Loucy (cell line): ENCODE measurements around the gene ADAT1.

Experiments used
- H2AFZ ChIP-seq: fragments of 200-600 bp; sonication (generic); 2 replicates; pipeline ENCODE4 v1.6.0; 2016; ENCODE audit warnings: antibody characterized with exemption, mild to moderate bottlenecking, low read length, moderate library complexity
- H3F3A ChIP-seq: fragments of 200-600 bp; 2 replicates; pipeline ENCODE4 v1.6.0; 2016; ENCODE audit warnings: antibody characterized with exemption, low read depth, mild to moderate bottlenecking
- H3K27me3 ChIP-seq: fragments of 200-600 bp; sonication (generic); 2 replicates; pipeline ENCODE4 v1.6.1; 2014; ENCODE audit warnings: low read length, mild to moderate bottlenecking; ENCODE audit not compliant: insufficient read depth, poor library complexity, severe bottlenecking
- H3K36me3 ChIP-seq: fragments of 200-600 bp; sonication (generic); 2 replicates; pipeline ENCODE4 v1.6.1; 2016; ENCODE audit warnings: low read length; ENCODE audit not compliant: insufficient read depth
- H3K4me1 ChIP-seq: fragments of 200-600 bp; sonication (generic); 2 replicates; pipeline ENCODE4 v1.5.1; 2014; ENCODE audit warnings: low read length, mild to moderate bottlenecking; ENCODE audit not compliant: insufficient read depth, poor library complexity, severe bottlenecking
- H3K4me2 ChIP-seq: fragments of 200-600 bp; sonication (generic); 2 replicates; pipeline ENCODE4 v1.6.0; 2014; ENCODE audit warnings: antibody characterized with exemption, low read length, low read depth, mild to moderate bottlenecking; ENCODE audit not compliant: poor library complexity, severe bottlenecking
- H3K4me3 ChIP-seq: fragments of 200-600 bp; sonication (generic); 2 replicates; pipeline ENCODE4 v1.5.1; 2014; ENCODE audit warnings: low read length, mild to moderate bottlenecking, mixed read lengths; ENCODE audit not compliant: poor library complexity, severe bottlenecking
- H3K79me2 ChIP-seq: fragments of 200-600 bp; sonication (generic); 2 replicates; pipeline ENCODE4 v1.6.1; 2014; ENCODE audit warnings: low read length; ENCODE audit not compliant: insufficient read depth
- H3K9ac ChIP-seq: fragments of 200-600 bp; sonication (generic); 2 replicates; pipeline ENCODE4 v1.6.0; 2014; ENCODE audit warnings: mild to moderate bottlenecking, low read depth, low read length, moderate library complexity; ENCODE audit not compliant: poor library complexity, severe bottlenecking
- H3K9me2 ChIP-seq: fragments of 200-600 bp; sonication (generic); replicated peaks from 2 replicates; pipeline ENCODE4 v1.6.1; 2016; ENCODE audit warnings: low read depth, low read length, mixed read lengths
- H3K9me3 ChIP-seq: fragments of 200-600 bp; sonication (generic); 2 replicates; pipeline ENCODE4 v1.6.1; 2014; ENCODE audit warnings: mild to moderate bottlenecking, antibody characterized with exemption, low read length, low read depth; ENCODE audit not compliant: insufficient read depth
- H4K20me1 ChIP-seq: fragments of 200-600 bp; sonication (generic); 2 replicates; pipeline ENCODE4 v1.6.0; 2014; ENCODE audit warnings: antibody characterized with exemption, low read length, mild to moderate bottlenecking; ENCODE audit not compliant: insufficient read depth, poor library complexity, severe bottlenecking
- EZH2phosphoT487 ChIP-seq: fragments of 200-600 bp; IDR thresholded peaks from 2 replicates; pipeline ENCODE4 v1.6.1; 2018; ENCODE audit warnings: antibody characterized with exemption, mild to moderate bottlenecking, moderate library complexity, borderline replicate concordance
- TF ChIP-seq, protein P1 (sequence below): fragments of 200-600 bp; sonication (generic); conservative IDR thresholded peaks from 2 replicates; pipeline ENCODE4 v1.5.1; 2014; ENCODE audit warnings: mild to moderate bottlenecking, antibody characterized with exemption, low read length

Gene ADAT1

DNA sequence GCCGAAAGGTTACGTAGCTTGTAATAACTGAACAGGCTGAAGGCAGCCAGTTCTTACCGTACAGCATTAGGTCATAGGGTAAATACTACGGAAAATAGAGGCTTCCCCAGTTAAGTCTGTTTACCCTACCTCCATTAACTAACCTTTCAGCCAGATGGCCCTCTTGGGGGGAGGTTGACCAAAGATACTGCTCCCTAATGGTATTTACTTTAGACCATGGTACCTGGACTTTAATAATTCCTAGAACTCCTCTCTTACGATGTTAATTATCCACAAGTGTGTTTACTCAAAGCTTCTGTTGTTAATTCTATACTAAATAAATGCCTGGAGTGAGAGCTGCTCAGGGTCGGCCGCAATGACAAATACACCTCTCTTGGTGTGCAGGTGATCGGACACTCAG lies 9.8 kb upstream of the ADAT1 start:
- Histone ChIP-seq H3K9me2 (no peaks in the 10 kb centered on the region), H4K20me1 (no peaks in the 10 kb centered on the region), H3K9ac (no peak overlapping the region), H3K36me3 (peaks cover 93% of the 10 kb centered on the region; the same call in 1 of the 2 replicates), H3K4me3 (no peak overlapping the region), H3K9me3 (no peaks in the 10 kb centered on the region), H3K4me1 (peaks cover 14% of the 10 kb centered on the region), H3F3A (peaks cover 6% of the 10 kb centered on the region), H3K4me2 (no peak overlapping the region), H2AFZ (no peak overlapping the region), H3K79me2 (no peaks in the 10 kb centered on the region), H3K27me3 (no peaks in the 10 kb centered on the region)
- TF ChIP-seq EZH2phosphoT487, result no peak
- TF ChIP-seq, protein P1, sequence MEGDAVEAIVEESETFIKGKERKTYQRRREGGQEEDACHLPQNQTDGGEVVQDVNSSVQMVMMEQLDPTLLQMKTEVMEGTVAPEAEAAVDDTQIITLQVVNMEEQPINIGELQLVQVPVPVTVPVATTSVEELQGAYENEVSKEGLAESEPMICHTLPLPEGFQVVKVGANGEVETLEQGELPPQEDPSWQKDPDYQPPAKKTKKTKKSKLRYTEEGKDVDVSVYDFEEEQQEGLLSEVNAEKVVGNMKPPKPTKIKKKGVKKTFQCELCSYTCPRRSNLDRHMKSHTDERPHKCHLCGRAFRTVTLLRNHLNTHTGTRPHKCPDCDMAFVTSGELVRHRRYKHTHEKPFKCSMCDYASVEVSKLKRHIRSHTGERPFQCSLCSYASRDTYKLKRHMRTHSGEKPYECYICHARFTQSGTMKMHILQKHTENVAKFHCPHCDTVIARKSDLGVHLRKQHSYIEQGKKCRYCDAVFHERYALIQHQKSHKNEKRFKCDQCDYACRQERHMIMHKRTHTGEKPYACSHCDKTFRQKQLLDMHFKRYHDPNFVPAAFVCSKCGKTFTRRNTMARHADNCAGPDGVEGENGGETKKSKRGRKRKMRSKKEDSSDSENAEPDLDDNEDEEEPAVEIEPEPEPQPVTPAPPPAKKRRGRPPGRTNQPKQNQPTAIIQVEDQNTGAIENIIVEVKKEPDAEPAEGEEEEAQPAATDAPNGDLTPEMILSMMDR, result no peak

DNA sequence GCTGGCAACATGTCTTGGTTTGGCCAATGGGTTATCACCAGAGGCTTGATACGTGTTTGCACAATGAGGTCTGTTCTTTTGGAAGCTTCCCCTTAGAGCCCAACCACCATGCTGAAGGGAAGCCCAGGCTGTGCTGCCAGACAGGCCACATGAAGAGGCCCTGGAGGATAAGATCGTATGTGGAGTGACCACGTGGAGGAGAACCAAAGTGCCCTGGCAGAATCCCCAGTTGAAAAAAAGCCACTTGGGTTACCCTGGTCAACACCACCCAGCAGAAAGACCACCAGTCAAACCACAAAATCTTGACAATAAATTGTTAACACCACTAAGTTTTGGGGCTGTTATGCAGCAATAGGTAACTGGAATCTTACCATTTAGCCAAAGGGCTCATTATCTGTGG lies 7.0 kb upstream of the ADAT1 start:
- H3K9me3 ChIP-seq, result no peaks in the 10 kb centered on the region
- H3K9me2 ChIP-seq, result no peaks in the 10 kb centered on the region
- peaks cover 33% of the 10 kb centered on the region for H3K4me1 ChIP-seq
- peaks cover 83% of the 10 kb centered on the region; the same call in 1 of the 2 replicates for H3K36me3 ChIP-seq
- H2AFZ ChIP-seq, result no peak overlapping the region
- no peaks in the 10 kb centered on the region for H3K79me2 ChIP-seq
- peaks cover 5% of the 10 kb centered on the region for H4K20me1 ChIP-seq
- H3K27me3 ChIP-seq, result no peaks in the 10 kb centered on the region
- peaks cover 17% of the 10 kb centered on the region for H3F3A ChIP-seq
- TF ChIP-seq EZH2phosphoT487, result no peak
- TF ChIP-seq, protein P1, result no peak
- H3K4me3 ChIP-seq, result no peak overlapping the region
- no peak overlapping the region for H3K4me2 ChIP-seq
- H3K9ac ChIP-seq, result no peak overlapping the region

DNA sequence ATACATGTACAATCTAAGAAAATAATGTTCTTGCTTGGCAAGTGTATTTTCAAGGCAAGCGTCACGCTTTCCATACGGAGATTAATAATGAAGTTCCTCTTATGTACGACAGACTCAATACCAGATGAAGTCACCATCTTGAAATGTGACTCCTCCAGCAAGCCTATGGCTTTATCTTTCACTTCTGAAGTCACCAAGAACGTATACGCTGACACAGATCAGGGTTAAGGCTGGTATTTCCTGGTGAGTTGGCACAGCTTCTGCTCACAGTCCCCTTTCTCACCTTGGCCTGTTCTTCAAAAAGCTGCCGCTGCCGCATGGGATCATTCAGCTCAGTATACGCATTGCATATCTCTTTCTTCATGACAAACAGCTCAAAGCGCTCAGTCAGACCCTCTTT lies 6.1 kb upstream of the ADAT1 start:
- Histone ChIP-seq H3K9ac (no peak overlapping the region), H2AFZ (no peak overlapping the region), H3K4me1 (peaks cover 33% of the 10 kb centered on the region), H4K20me1 (peaks cover 5% of the 10 kb centered on the region), H3K27me3 (no peaks in the 10 kb centered on the region), H3K9me2 (no peaks in the 10 kb centered on the region), H3K79me2 (no peaks in the 10 kb centered on the region), H3K36me3 (peaks cover 75% of the 10 kb centered on the region; the same call in 1 of the 2 replicates), H3K9me3 (no peaks in the 10 kb centered on the region), H3F3A (peaks cover 17% of the 10 kb centered on the region), H3K4me3 (no peak overlapping the region), H3K4me2 (no peak overlapping the region)
- TF ChIP-seq, protein P1, result no peak
- TF ChIP-seq EZH2phosphoT487, result no peak
